Osteoblast (primary cell): ENCODE results near the gene MEN1. TPM values are rescaled to one million over a fixed set of nuclear protein-coding genes. Genes with fewer than 3 reads are reported as not detected.

Experiments
- DNase-seq: peaks from one replicate; pipeline ENCODE4 v3.0.0; 2011; ENCODE audit warnings: low spot score, mixed read lengths; ENCODE audit not compliant: insufficient read length; ENCODE audit errors: missing footprints
- H2AFZ ChIP-seq: 2 replicates; pipeline ENCODE4 v1.6.0; 2011; ENCODE audit warnings: mild to moderate bottlenecking, low read length
- H3K27ac ChIP-seq: 2 replicates; pipeline ENCODE4 v1.5.1; 2011; ENCODE audit warnings: mild to moderate bottlenecking, low read depth, low read length, moderate library complexity
- H3K27me3 ChIP-seq: 2 replicates; pipeline ENCODE4 v1.6.0; 2012; ENCODE audit warnings: mild to moderate bottlenecking, control low read depth, inconsistent platforms, low read length, moderate library complexity; ENCODE audit not compliant: insufficient read depth
- H3K36me3 ChIP-seq: 2 replicates; pipeline ENCODE4 v1.5.1; 2011; ENCODE audit warnings: mild to moderate bottlenecking, low read length, control low read depth, moderate library complexity; ENCODE audit not compliant: insufficient read depth
- H3K4me1 ChIP-seq: 2 replicates; pipeline ENCODE4 v1.5.1; 2011; ENCODE audit warnings: mild to moderate bottlenecking, low read length, control low read depth, moderate library complexity; ENCODE audit not compliant: insufficient read depth
- H3K4me2 ChIP-seq: 2 replicates; pipeline ENCODE4 v1.6.0; 2011; ENCODE audit warnings: mild to moderate bottlenecking, low read length; ENCODE audit not compliant: insufficient read depth
- H3K4me3 ChIP-seq: fragments of 200-600 bp; sonication (generic); 3 replicates; pipeline ENCODE4 v1.5.1; 2012; ENCODE audit warnings: mild to moderate bottlenecking, low read length, inconsistent platforms; ENCODE audit not compliant: insufficient read depth
- H3K79me2 ChIP-seq: 2 replicates; pipeline ENCODE4 v1.6.0; 2012; ENCODE audit warnings: mild to moderate bottlenecking, low read length, control low read depth, inconsistent platforms; ENCODE audit not compliant: insufficient read depth
- H3K9me3 ChIP-seq: 2 replicates; pipeline ENCODE4 v1.5.1; 2011; ENCODE audit warnings: low read depth, low read length, control low read depth
- H4K20me1 ChIP-seq: 2 replicates; pipeline ENCODE4 v1.6.0; 2012; ENCODE audit warnings: mild to moderate bottlenecking, low read length, control low read depth; ENCODE audit not compliant: insufficient read depth
- CTCF ChIP-seq: IDR thresholded peaks from 2 replicates; pipeline ENCODE4 v1.5.1; 2011; ENCODE audit warnings: mild to moderate bottlenecking, low read depth, low read length, moderate library complexity; ENCODE audit errors: extremely low read depth
- total RNA-seq: library from RNA; depleted of rRNA; stranded (reverse); fragments of >200 nt; gene quantifications from 2 replicates; pipeline ENCODE4 v1.2.3, GENCODE V29; 2012

Gene MEN1
- total RNA-seq, 1 donor = 12.3 TPM

DNA sequence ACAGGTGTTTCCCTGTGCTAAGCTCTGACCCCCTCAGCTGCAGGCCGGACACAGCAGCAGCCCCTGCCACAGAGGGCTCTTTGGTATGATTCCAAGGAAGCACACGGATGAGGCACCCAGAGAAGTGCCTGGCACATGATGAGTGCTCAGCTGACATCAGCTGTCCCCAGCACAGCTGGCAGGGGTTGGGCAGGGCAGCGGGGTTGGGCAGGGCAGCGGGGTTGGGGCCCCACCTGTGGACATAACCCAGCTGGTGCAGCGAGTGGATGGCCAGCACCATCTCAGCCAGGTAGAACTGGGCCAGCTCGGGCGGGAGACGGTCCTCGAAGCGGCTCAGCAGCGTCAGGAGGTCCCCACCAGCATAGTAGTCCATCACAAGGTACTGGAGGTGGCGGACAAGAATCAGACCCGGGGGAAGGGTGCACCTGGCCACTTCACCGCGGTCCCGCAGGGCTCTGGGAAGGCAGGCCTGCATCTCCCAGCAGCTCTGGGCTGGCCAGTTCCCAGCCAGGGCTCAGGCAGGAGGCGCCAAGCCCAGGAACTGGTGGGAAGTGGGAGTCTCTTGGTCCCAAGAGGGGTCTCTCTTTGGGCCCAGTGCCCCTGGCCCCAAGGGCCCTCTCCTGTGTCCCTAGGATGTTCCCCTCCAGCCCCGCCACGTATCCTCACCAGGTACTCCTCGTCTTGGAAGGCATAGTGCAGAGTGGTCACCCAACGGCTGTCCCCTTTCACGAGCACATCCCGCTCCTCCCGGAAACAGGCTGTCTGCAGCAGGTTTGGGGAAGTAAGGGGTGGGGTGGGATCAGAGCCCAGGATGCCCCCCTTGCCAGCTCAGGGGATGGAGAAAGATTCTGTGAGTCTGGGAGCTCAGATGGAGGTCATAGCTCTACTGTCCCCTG is 29.8 kb upstream of the MEN1 start:
- no peak overlapping the region for H2AFZ ChIP-seq
- no peaks in the 10 kb centered on the region for H3K9me3 ChIP-seq
- H3K27ac ChIP-seq = no peak overlapping the region
- H3K79me2 ChIP-seq = no peaks in the 10 kb centered on the region
- no peak for TF ChIP-seq CTCF
- H3K27me3 ChIP-seq = no peaks in the 10 kb centered on the region
- H3K4me3 ChIP-seq = no peak overlapping the region
- no peaks in the 10 kb centered on the region for H3K36me3 ChIP-seq
- DNase-seq = peak; percentile 88
- no peaks in the 10 kb centered on the region for H3K4me1 ChIP-seq
- H4K20me1 ChIP-seq = peaks cover 2% of the 10 kb centered on the region
- no peak overlapping the region for H3K4me2 ChIP-seq

GRCh38 chr11:64839335-64839734 is 29.0 kb upstream of the MEN1 start:
- Histone ChIP-seq H3K27me3 (no peaks in the 10 kb centered on the region), H3K4me2 (no peak overlapping the region), H2AFZ (no peak overlapping the region), H3K79me2 (no peaks in the 10 kb centered on the region), H3K36me3 (no peaks in the 10 kb centered on the region), H3K4me1 (no peaks in the 10 kb centered on the region), H3K9me3 (no peaks in the 10 kb centered on the region), H4K20me1 (peaks cover 2% of the 10 kb centered on the region), H3K27ac (no peak overlapping the region), H3K4me3 (no peak overlapping the region)
- DNase-seq = peak; percentile 90
- no peak for TF ChIP-seq CTCF

DNA sequence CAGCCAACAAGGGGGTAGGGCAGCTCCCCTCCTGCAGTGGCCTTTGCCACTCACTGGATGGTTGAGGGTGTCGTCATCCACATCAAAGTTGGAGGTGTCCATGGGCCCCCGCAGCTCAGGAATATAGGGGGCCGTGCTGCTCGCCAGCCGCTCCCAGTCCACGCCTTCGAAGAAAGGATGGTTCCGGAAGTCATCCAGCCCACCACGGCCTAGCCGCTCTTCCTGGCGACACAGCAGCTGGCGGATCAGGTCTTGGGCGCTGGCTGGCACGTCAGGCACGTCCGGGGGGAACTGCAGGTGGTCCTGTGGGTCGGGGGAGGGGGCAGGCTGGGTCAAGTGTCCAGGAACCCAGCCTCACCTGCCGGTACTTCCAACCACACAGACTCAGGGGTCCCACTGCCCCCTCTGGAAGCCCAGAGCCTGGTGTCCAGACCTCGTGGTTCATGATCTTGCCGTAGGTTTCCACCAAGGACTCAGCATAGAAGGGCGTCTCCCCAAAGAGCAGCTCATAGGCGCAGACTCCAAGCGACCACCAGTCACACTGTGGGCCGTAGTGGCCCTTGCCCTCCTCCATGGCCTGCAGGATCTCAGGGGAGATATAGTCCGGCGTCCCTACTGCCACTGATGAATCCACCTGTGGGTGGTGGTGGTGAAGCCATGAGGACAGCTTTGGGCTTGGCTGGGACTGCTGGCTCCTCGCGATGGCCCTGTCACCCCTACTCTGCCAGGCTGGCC is 28.4 kb upstream of the MEN1 start:
- H3K4me3 ChIP-seq = no peak overlapping the region
- H2AFZ ChIP-seq = no peak overlapping the region
- H4K20me1 ChIP-seq = peaks cover under 1% of the 10 kb centered on the region
- no peak for TF ChIP-seq CTCF
- H3K9me3 ChIP-seq = no peaks in the 10 kb centered on the region
- H3K4me2 ChIP-seq = no peak overlapping the region
- no peaks in the 10 kb centered on the region for H3K79me2 ChIP-seq
- H3K27ac ChIP-seq = no peak overlapping the region
- H3K4me1 ChIP-seq = no peaks in the 10 kb centered on the region
- no peaks in the 10 kb centered on the region for H3K27me3 ChIP-seq
- peak; percentile 72 for DNase-seq
- H3K36me3 ChIP-seq = no peaks in the 10 kb centered on the region

DNA sequence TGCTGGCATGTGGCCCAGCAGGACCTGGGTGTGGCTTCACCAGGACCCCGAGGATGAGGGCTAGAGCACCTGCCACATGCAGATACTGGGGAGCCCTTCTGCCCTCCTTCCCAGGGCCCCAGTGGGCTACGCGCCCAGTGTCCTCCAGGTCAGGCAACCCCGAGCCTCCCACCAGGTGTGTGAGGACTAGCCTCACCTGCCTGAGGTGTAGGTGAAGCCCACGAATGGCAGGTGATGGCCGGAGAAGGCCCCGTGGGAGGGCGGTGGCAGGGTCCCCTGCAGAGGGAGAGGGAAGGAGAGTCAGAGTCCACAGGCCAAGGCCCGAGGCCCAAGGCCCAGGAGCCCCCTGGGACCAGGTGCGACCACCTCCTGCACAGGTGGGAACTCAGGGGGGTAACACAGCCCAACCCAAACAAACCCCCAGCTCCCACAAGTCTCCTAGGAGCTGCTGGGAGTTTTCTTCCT is 27.6 kb upstream of the MEN1 start:
- Histone ChIP-seq H3K9me3 (no peaks in the 10 kb centered on the region), H3K4me3 (no peak overlapping the region), H3K27ac (no peak overlapping the region), H3K79me2 (no peaks in the 10 kb centered on the region), H3K27me3 (no peaks in the 10 kb centered on the region), H3K4me1 (no peaks in the 10 kb centered on the region), H3K4me2 (no peak overlapping the region), H3K36me3 (no peaks in the 10 kb centered on the region), H2AFZ (no peak overlapping the region), H4K20me1 (no peaks in the 10 kb centered on the region)
- peak; percentile 52 for DNase-seq
- no peak for TF ChIP-seq CTCF
